ENCODE measurements around the gene DOCK9. TPM values are rescaled to one million over a fixed set of nuclear protein-coding genes. Genes with fewer than 3 reads are reported as not detected.

Gene DOCK9
- polyA plus RNA-seq, 1 of the 3 experiments (the other 2 are of a cell fraction): 16.6 TPM

- Histone ChIP-seq H3K9me3 (no peaks in the 10 kb centered on the region), H3K27me3 (ENCODE audit: insufficient read depth) (no peaks in the 10 kb centered on the region), H3K27ac (ENCODE audit: low read depth in 2 of 2, low read length in 1 of 2) (no peak overlapping the region), H2AFZ (ENCODE audit: low read depth) (no peak overlapping the region), H3K9ac (no peak overlapping the region), H4K20me1 (ENCODE audit: insufficient read depth) (no peaks in the 10 kb centered on the region), H3K36me3 (replicated peaks in 1 of 2; ENCODE audit: control insufficient read depth in 1 of 2, insufficient read depth in 2 of 2, low read length in 1 of 2) (peaks cover 0 to 11% of the 10 kb centered on the region in 2 experiments), H3K4me2 (no peak overlapping the region), H3K4me1 (ENCODE audit: control insufficient read depth in 1 of 2, insufficient read depth in 2 of 2, low read depth in 1 of 2, low read length in 1 of 2) (no peaks in the 10 kb centered on the region; a peak in 1 of 4 replicates), H3K79me2 (ENCODE audit: insufficient read depth) (no peaks in the 10 kb centered on the region), H3K4me3 (ENCODE audit: low read depth in 2 of 2, low read length in 1 of 2) (no peak overlapping the region), H3F3A (replicated peaks; ENCODE audit: insufficient read depth) (no peaks in the 10 kb centered on the region), H3K9me2 (no peaks in the 10 kb centered on the region)
- DNase-seq: no peak
- 93% methylated on average over 2 of the region's 2 CpGs for WGBS (ENCODE audit: low lambda C conversion rate)
- TF ChIP-seq JUND (IDR thresholded peaks at IDR 0.05): no peak
- TF ChIP-seq SMC3 (IDR thresholded peaks at IDR 0.05; ENCODE audit: low read depth, low read length): no peak
- no peak for TF ChIP-seq PBX3 (IDR thresholded peaks at IDR 0.05)
- TF ChIP-seq NRF1 (IDR thresholded peaks at IDR 0.05; ENCODE audit: low read depth, low read length): no peak
- no peak for TF ChIP-seq CHD2 (IDR thresholded peaks at IDR 0.05; ENCODE audit: low read length, partially characterized antibody)
- TF ChIP-seq CTCF (IDR thresholded peaks at IDR 0.05): no peak
- no peak for TF ChIP-seq EP300 (IDR thresholded peaks at IDR 0.05; ENCODE audit: borderline replicate concordance in 1 of 2, low read depth in 1 of 2, low read length in 1 of 2)
- TF ChIP-seq MAX (IDR thresholded peaks at IDR 0.05; ENCODE audit: low read depth): no peak
- no peak for TF ChIP-seq FOSL2 (IDR thresholded peaks at IDR 0.05; ENCODE audit: borderline replicate concordance, low read depth)
- TF ChIP-seq POLR2AphosphoS5 (IDR thresholded peaks at IDR 0.05; ENCODE audit: low read depth, low read length): no peak
- TF ChIP-seq USF2 (IDR thresholded peaks at IDR 0.05; ENCODE audit: borderline replicate concordance, low read depth, low read length): no peak
- TF ChIP-seq RAD21 (IDR thresholded peaks at IDR 0.05; ENCODE audit: low read length): no peak
- no peak for TF ChIP-seq RXRA (IDR thresholded peaks at IDR 0.05; ENCODE audit: borderline replicate concordance, low read depth)
- no peak for TF ChIP-seq ZBTB33 (IDR thresholded peaks at IDR 0.05; ENCODE audit: borderline replicate concordance, low read depth)
- TF ChIP-seq IRF3 (IDR thresholded peaks at IDR 0.05; ENCODE audit: low read depth, low read length): no peak
- no peak for TF ChIP-seq EZH2phosphoT487 (IDR thresholded peaks at IDR 0.05; ENCODE audit: borderline replicate concordance, low read depth)
- ChIA-PET CTCF (interaction anchor here (0.6 to 0.9 kb wide), 2 partner anchors 14 to 152 kb away, joined by 3 read pairs; no protein-coding TSS in a partner anchor), POLR2A (no interaction called here)
Measured at GRCh38 chr13:98896868-98897144, 81.1 kb downstream of the DOCK9 start.

All from SK-N-SH (cell line).